Hematopoietic multipotent progenitor cell treated with erythropoietin and hydrocortisone succinate and interleukin-3 and kit ligand, for 6 days (in vitro differentiated cells): ENCODE measurements around the gene C1orf94.

Experiments used
- DNase-seq: peaks from one replicate; pipeline ENCODE4 v3.0.0-alpha.2; 2015

C1orf94 gene, protein sequence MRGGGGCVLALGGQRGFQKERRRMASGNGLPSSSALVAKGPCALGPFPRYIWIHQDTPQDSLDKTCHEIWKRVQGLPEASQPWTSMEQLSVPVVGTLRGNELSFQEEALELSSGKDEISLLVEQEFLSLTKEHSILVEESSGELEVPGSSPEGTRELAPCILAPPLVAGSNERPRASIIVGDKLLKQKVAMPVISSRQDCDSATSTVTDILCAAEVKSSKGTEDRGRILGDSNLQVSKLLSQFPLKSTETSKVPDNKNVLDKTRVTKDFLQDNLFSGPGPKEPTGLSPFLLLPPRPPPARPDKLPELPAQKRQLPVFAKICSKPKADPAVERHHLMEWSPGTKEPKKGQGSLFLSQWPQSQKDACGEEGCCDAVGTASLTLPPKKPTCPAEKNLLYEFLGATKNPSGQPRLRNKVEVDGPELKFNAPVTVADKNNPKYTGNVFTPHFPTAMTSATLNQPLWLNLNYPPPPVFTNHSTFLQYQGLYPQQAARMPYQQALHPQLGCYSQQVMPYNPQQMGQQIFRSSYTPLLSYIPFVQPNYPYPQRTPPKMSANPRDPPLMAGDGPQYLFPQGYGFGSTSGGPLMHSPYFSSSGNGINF

DNA sequence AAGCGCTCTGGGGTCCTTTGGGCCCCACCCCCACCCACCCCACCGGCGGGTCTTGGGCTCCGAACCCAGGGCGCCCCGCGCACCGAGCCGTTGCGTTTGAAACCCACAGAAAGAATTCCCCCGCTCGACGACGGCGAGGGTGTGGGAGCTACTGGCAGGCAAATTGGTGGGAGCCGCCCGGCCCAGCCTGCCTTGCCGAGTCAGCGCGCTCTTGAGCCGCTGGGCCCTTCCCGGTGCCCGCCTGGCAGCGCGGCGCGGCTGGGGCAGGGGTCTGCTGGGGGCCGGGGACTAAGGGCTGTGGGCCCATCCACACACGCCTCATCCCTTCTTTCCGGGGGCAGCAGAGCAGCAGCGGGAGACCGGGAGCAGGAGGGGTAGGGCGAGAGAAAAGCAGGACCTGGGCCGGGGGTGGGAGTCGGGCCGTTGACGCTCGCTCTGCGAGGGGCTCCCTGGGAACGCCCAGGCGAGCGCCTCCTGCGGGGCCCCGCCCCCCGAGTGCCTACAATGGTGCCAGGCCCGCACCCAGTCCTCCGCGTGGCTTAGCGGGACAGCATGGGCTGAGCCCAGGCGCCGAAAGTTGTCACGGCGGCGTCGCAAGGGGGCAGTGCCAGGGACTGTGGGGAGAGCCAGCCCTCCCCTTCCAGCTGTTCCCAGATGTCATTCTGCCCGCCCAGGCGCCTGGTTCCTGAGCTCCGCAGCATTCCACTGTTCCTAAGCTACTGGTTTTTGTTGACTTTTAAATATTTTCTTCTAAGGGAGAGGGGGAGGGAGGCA is at the start of gene C1orf94:
Gene C1orf94, plus strand, starts transcription at position 78 of the 774 bp plus-strand sequence. CDS start 883 bp downstream, outside the sequence.
- DNase-seq = no peak

DNA sequence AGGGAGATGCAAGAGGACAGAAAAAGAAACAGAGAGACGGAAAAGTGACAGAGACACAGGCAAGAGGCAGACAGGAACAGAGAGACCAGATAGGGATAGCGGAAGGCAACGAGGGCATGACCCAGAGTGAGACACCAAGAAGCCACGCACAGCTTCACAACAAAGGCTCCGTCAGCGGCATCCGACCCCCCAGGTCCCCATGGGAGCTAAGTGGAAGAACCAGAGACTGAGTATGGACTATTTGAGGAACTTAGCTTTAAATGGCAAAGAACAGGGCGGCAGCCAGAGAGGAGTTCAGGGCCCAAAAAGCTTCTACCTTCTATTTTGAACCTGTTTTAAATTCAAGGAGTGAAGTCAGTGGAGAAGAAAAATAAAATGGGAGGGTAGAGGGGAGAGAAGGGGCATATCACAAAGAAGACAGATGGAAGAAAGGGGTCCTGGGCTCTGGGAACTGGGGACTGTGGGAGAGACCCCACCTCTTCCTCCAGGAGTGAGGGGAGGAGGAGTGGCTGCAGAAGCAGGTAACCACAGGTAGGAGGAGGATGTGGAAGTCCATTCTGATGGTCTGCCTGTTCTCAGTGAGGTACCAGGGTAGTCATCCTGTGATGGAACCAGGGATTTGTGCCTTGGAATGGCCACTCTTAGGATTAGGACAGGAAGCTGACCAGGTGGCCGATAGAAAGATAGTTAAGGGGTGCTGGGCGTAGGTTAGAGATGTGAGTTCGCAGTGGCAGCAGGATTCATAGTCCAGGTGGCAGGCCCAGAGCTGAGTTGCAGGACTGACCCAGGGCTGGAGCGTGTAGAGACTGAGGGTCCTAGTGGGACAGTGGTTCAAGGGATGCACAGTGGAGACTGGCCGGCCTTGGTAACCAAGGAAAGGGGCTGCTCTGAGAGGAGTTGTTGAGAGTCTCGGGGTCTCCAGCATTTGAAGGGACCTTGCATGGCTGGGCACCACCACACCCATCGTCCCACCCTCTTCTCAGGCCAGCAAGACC is 49.4 kb upstream of the C1orf94 start:
- no peak for DNase-seq

DNA sequence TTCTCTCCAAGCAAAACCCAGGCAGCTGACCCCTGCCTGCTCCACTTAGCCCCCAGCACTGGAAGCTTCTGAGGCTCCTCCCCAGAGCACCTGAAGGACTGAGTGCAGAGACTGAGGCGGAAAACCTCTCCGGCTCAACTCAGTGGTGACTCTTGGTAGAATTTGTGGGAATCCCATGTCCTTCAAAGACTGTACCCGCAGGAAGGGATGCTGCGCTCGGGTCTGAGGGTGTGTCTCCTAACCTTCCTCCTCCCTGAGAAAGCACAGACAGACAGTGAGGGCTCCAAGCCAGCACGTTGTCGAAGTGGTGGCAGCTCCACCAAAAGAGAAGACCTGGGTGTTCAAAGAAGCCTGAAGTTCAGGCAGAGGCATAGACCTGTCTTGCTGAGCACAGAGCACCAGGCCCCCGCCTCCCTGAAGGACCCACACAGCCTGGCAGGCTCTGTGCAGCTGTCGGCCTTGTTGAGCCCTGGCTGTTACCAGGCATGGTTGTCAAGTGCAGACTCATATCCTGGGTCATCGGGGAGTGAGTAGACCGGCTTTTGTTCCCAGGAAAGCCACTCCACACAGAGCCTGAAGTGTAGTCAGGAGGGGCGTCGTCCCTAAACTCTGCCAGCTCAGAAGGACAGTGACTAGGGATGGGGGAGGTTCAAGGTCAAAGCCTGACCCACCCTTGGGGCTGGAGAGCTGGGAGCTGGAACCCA is 48.4 kb upstream of the C1orf94 start:
- DNase-seq = no peak

DNA sequence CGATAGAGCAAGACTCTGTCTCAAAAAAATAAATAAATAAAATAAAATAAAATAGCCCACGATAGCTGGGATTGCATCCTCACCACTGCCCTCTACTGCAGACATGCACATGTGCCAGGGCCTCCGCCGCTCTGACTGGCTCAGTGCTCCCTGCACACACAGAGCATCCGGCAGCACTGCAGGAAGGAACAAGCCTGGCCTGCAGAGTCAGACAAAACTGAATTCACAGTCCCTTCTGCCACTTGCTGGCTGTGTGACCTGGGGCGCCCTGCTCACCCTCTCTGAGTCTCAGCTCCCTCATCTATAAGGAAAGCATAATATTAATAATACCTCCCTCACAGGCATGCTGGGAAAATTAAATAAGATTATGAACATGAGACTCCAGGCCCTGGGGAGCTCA is 47.1 kb upstream of the C1orf94 start:
- no peak for DNase-seq

DNA sequence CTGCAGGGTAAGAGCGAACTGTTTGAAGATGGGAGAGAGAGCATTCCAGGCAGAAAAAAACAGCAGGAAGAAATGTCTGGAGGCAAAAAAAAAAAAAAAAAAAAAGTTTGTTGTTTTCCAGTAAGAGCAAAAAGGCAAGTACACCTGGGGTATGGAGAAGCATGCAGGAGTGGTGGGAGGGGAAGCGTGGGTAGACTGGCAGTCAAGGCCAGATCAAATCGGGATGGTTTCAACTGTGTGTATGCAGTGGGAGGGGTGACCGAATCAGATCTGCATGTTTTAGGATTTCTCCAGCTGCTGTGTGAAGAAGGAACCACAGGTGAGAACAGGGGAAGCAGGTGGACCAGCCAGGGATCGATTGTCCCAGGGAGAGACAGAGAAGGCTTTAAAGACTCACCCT is 46.4 kb upstream of the C1orf94 start:
- DNase-seq = no peak

DNA sequence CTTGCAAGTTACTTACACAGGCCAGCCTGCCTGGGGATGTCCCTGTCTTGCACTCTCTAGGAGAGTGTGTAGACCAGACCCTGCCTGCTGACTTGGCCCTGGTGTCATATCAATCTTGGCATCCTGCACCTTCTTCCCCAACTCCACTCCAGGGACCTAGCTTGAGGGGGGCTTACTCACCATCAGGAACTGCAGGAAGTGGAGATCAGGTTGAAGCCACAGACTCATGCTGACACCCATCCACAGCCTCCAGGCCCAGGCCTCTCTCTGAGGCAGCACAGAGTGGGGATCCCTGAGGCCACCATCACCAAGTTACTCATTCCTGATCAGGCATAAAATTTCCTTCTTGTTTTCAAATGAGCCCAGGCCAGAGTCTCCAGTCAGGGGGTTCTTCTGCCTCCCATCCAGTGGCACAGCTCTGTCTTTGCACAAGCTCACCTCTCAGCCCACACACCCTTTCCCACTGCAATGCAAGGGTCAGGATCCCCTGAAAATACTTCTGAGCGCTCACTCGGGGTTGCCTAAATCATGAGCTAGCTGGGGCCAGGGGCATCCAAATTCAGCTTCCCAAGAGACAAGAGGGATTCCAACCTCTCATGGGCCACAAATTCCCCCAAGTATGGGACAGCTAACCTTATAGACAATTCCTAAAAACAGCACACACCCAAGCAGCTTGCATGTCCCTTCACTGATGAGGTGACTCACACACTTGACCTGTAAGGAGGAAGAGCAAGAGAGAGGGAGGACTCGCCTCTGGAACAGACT is 45.1 kb upstream of the C1orf94 start:
- no peak for DNase-seq

DNA sequence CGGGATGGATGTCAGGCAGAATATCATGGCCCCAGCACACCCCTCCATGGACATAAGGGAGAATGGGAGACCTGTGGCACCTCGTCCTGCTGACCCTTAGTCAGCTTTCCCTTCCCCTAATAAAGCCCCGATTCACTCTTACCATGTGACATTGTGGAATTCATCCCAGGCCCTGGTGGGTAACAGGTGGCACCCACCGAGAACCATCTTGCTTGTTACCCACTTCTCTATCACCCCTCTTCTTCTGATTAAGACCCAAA is 44.6 kb upstream of the C1orf94 start:
- DNase-seq = no peak

DNA sequence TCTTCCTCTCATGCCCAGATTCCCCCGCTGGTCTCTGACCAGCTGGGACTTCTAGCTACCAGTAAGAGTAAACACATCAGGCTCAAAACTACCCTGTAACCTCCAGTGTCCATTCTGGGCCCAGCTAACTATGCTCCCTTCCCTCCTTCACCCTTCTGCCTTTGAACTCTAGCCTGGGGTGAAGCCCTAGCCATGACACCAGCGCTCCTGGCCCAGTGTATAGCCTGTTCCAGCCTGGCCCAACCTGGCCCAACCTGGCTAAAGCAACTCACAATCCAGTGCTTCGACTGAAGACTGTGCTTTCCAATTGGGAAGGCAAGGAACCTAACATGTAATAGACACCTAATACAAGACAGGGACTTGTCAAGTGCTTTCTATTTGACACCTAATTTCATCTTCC is 39.3 kb upstream of the C1orf94 start:
- DNase-seq = no peak

DNA sequence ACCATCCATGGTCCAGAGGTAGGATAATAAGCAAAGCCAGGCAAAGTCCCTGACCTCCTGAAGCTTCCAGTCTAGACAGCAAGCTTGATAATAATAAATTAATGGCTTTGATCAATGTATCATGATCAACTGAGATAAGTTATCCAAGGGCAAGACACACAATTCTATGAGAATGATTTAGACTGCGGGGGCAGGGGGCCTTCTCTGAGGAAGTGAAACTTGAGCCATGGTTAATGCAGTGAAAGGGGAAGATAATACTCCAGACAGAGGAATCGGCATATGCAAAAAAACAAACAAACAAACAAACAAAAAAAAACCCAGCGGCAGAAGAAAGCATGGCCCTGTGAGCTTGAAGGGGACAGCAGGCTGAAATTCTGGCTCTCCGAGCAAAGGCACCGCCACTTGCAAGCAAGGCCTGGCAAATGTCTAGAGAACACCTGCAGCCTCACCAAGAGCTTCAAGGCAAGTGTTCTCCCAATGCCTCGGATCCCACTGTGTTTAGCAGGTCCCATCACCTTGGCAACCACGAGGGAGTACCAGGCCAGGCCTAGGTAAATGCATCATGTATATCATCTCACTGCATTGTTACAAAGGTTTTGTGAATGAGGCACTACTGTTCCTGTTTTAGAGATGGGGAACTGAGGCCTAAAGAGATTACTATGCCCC is 36.6 kb upstream of the C1orf94 start:
- DNase-seq = no peak

DNA sequence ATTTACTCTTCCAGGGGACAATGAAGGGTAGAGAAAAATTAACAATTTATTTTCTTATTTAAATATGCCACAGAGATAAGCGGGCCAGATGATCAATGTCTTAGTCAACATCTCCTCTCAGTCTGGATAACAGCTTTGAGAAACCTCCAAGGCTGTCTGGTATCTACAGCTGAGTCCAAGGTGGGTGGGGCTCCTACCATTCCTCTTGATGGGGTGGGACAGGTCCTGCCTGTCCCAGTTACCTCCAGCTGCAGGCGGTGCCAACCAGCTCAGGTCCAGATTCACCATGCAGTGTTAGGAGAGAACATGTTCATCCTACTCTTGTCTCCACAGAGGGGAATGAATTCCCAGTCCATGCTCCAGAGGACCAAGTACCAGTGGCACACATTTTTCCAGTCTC is 32.7 kb upstream of the C1orf94 start:
- no peak for DNase-seq

DNA sequence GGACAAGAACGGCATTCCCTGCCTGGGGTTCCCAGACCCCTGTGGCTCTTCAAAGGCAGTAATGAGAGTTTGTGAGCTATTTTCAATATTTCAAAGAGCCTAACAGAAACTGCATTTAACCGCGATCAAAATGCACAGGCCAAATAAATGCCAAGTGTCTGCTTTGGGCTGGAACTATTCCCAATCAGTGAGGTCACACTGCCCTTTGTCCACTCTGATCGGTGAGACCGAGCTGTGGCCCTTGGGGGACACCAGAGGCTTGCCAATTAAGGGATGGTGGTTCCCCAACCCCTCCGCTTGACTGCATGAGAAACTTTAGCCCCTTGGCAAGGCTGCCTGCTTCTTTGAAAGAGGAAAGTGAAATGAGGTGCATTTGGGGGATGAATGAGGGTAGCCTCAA is 31.9 kb upstream of the C1orf94 start:
- DNase-seq = no peak

DNA sequence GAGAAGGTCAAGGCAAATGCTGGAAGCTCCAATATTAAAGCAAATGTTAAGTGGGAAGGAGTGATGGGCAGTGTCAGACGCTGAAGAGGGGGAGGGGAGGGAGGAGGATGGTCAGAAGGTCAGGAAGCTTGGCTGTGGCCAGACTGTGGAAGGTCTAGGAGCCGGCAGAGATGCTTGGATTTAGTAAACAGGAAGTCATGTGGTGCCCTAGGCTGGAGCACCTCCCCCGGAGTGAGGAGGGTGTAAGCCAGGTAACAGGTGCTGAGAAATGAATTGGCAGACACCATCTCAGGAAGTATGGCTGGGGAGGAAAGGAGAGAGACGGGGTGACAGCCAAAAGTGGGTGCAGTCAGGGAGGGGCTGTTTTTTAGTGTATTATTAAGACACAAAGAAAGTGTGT is 29.4 kb upstream of the C1orf94 start:
- no peak for DNase-seq

DNA sequence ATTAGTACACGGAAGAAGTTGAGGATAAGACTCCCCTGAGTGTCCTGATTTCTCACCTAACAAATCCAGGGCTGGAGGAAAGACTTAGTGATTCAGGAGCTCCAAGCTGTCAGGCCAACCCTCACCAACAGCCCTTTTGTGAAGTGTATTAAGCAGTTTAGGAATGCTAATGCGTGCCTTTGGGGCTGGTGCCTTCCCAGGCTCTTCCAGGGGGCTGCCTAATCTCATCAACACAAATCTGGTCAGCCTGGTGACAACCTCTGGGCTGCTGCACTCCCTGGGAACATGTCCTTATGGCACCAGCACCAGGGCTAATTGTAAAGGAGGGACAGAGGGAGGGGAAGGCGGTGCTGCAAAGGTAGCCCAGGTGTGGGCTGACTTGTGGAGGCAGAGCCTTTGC is 27.2 kb upstream of the C1orf94 start:
- DNase-seq = no peak

DNA sequence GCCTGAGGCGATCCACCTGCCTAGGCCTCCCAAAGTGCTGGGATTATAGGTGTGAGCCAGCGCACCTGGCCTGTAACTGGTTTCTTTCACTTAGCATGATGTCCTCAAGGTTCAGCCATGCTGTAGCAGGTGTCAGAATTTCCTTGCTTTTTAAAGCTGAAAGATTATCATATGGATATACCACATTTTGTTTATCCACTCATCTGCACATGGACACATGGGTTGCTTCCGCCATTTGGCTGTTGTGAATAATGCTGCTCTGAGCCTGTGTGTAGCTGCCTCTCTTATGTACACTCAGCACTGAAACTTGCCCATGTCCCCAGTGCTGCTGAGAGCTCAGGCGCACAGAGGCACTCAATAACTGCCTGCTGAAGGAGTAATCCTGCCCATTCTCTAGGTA is 23.5 kb upstream of the C1orf94 start:
- DNase-seq = no peak

DNA sequence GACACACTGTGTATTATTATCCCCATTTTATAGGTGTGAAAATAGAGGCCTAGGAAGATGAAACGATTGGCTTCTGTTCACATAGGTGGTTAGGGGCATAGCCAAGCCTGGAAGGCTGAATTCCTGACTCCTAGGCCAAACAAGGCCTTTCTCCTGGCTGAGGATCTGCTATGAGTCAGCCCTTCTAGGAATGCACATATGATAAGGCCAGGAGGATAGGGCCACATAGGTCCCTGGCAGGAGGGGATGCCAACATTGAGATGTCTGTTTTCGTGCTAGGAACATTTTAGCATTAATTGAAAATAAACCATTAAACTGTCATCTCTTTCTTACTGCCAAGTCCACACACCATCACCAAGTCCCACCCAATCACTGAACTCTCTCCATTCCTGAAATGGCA is 20.8 kb upstream of the C1orf94 start:
- no peak for DNase-seq

DNA sequence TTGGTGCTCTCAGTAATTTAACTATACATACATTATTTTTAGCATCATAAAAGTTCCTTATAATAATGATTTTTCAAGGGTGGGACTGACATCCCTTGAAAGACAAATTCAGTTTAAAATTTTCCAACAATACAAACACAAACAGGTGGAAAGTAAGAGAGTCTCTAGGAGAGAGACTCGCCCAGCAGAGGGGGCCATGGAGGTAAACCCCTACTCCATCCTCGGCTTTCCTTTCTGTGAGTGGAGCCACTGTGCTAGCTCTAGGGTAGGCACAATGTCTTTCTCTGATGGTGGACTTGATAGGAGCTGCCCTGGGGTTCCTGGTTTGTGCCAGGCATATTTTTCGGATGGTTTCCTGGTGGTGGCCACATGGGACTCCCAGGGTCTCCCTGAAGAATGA is 20.0 kb upstream of the C1orf94 start:
- DNase-seq = no peak

DNA sequence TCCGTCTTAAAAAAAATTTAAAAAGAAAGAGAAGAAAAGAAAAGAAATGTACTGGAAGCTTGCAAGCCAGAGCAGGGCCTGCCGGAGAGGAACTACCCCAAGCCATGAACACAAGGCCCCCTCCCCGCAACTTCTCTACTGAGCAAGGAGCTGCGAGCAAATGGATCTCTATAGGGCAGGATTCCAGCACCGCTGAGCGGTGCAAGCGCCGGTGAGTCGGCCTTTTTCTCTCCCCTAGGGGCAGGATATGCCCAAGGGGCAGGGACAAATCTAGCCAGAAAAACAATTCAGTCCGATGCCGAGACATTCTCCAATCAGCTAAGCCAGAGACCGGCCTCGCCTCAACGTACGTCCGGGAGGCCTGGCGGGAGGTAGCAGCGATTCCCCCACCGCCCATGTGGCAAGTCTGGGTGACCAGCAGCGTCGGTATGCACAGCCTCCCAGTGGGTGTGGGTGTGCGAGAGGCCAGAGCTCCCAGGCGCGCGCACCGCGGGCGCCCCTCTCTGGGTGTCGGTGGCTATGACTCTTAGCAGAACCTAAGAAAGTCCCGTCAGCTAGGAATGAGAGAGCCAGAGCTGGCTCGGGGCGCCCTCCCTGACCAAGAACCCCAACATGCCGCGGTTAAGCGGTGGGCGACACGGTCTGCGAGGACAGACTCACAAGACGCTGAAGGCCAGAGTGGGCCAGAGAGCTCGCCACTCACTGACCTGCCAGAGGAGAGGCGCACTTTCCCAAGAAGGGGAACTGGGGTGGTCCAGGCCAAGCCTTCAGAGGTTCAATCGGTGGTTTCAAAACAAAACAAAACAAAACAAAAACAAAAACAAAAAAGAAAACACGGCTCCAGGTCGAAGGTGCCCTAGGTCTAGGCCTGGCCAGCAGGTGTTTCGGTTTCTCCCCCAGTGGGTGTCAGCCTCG is 13.6 kb upstream of the C1orf94 start:
- DNase-seq = peak; percentile 64

DNA sequence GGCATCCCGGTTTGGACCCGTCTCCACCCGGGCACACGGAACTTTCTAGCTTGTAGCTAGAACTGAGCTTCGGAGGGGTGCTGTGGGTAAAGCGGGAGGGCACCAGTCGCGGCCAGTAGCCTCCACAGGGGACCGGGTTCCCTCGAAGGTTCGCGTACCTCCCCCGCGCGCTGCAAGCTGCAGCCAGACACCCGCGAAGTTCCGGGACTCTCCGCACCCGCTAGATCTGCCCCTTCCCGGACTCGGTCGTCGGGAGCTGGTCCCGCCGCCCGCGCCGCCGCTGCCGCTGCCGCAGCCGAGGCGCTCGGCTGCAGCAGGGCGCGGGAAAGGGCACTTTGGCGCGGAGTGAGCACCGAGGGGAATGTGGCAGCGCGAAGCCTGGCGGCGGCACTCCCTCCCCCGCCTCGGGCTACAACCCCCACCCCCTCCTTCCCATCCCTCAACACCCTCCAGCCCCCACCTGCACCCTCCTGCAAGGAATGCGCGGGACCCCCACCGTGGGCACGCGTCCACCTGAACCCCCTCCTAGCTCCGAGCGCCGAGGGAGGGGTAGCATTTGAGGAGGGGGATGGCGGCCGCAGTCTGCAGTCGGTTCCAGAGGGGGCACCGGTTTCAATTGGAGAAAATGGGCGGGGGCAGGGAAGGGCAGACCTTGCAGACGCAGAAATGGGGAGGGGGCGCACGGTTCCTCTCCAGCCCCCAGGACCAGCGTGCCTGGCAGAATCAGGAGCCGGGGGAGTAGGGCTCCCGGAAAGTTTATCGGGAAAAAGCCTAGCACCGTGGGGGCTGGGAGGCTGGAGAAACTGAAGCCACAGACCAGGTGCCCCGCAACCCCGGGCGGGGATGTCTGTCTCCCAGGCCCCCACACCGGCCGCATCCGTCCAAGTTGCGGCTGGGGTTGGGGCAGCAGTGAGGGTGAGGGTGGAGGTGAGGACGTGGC is 12.6 kb upstream of the C1orf94 start:
- no peak for DNase-seq
